Stimulated activated CD8-positive, alpha-beta memory T cell treated with anti-CD3 and anti-CD28 coated beads, Interleukin-15, amount 100 ng/mL, for 4 hours (primary cell): Measurements from ENCODE around the gene RET.

Experiments used
- DNase-seq, 2 donors: peaks; one replicate each; pipeline ENCODE4 v3.0.0-alpha.2; 2020; ENCODE audit warnings: low read depth in 2 of 2

Gene RET

DNA sequence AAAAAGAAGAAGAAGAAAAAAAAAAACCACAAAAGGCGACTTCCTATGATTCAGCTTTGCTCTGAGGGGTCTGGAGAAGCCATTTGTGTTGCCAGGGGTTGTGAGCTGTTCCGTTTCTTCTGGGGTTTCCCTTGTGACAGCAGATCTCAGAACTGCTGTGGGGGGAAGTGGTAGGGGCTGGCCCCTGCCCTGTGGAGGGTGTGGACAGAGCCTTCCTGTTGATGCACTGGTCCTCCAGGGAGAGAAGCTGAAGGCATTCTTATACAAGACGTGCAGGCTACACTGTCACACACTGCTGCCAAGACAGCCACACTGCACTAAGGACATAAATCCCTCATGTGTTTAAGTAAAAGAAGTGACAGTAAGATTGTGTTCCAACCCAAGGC lies 44.1 kb downstream of the RET start:
- no peak for DNase-seq

DNA sequence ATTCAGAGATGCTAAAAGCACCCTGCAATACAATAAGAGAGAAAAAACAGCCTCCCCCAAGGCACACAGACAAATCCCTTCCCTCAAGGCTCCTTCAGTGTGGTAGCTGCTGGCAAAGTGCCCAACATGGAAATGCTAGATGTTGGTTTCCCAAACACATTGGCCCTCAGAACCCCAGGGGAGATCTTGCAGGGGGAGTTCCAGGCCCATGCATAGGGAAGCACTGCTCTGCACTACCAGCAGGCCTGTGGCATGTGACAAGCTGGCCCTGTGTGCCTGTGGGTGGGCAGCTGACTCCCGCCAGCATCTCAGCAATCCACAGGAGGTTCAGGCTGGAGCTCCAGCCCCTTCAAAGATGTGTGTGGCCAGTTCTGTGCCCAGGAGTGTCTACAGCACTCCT lies 44.6 kb downstream of the RET start:
- DNase-seq: no peak

DNA sequence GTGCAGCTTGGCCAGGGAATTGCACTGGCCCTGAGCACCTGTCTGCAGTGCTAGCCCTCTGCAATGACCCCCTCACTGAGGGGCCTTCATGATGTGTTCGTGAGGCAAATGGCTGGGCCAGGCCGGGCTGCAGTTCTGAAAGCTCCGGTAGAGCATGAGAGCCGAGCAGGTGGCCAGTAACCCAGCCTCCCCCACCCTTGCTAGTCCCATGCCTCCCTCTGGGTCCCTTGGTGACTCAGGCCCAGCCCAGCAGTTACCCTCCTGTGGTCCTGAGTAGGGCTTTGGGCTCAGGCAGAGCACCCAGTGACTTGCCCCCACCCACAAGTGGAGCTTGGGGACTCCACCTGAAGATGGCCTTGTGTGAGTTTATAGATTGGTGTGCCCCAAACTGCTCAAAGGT lies 45.2 kb downstream of the RET start:
- no peak for DNase-seq

GRCh38 chr10:43122826-43123225 lies 46.0 kb downstream of the RET start:
- no peak for DNase-seq

GRCh38 chr10:43123361-43124093 lies 46.7 kb downstream of the RET start:
- DNase-seq: no peak

DNA sequence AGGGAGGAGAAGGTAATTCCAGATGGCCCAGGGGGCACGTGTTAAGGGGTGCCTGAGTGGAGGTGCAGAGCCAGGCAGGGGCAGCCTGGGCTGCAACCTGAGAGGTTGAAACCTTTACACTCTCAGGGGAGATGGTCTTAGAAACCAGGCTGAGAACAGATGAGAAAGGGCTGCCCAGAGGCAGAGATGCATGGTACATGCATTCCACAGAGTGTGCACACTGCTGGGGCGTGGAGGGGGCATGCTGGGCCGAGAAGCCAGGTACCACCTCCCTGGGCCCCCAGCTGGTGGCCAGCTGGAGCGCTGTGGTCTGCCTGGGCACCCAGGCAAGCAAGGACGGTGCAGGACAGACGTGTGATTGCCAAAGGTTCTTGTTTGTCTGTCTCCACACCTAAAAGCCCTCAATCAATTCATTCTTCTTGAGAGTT lies 47.2 kb downstream of the RET start:
- no peak for DNase-seq

DNA sequence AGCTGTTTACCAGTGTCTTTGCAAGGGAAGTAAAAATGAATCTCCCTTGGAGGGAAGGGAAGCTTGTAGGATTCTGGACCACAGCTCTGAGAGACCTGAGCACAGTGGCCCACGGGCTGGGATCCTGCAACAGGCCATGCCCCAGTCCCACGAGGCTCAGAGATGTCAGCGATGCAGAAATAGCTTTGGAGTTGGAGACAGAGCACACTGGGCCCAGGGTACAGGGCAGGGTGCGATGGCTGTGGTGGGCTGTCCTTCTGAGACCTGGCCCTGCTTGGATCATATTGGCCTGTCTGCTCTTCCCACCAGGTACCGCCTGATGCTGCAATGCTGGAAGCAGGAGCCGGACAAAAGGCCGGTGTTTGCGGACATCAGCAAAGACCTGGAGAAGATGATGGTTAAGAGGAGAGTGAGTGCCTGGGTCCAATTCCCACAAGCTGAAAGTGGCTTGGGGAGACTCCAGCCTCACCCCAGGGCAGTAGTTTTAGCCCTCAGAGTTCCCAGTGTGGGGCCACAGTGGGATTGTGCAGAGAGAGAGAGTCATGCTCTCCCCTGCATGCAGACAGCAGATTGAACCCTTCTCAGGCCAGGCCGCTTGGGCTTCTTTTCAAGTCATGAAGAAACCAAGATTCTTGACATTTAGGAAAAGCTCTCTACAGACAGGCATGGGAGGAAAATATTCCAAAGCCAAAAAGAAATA lies 47.9 kb downstream of the RET start:
- no peak for DNase-seq

- DNase-seq: no peak
Observed at GRCh38 chr10:43125274-43125845, 48.5 kb downstream of the RET start.

DNA sequence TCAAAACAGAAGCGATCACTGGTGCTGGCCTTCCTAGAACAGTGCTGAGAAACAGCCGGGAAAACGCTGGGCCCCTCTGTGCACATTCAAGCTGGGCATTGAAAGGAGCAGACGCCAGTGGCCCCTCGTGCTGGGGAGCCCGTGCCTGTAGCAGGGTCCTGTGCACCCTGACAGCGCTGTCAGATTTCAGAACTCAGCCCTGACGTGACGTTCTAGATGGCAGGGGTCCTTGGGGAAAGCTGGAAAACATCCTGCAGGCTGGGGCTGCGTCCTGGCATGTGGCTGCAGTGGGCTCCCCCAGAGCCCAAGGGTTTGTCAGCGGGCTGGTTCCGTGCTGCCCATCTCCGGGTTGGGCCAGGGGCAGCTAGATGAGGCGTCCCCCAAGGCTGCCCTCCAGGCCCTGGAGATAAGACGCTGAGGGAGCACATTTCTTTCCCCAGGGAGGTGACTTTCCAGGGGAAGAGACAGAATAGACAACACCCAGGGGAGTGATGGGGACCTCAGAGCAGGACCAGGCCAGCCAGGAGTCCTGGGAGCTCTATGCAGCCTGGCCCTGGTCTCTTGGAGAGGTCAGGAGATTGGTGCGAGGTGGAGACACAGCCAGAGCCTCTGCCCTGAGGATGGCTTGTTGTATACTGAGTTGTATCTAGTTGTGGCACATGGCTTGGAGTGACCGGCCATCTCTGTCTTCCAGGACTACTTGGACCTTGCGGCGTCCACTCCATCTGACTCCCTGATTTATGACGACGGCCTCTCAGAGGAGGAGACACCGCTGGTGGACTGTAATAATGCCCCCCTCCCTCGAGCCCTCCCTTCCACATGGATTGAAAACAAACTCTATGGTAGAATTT lies 49.2 kb downstream of the RET start:
- no peak for DNase-seq

GRCh38 chr10:43126759-43127424 lies 50.0 kb downstream of the RET start:
- DNase-seq: no peak

GRCh38 chr10:43127442-43127841 lies 50.6 kb downstream of the RET start:
- DNase-seq: no peak

- DNase-seq: no peak
Observed at GRCh38 chr10:43128331-43128730, 51.5 kb downstream of the RET start.

- DNase-seq: no peak
Observed at GRCh38 chr10:43128958-43129706, 52.3 kb downstream of the RET start.

DNA sequence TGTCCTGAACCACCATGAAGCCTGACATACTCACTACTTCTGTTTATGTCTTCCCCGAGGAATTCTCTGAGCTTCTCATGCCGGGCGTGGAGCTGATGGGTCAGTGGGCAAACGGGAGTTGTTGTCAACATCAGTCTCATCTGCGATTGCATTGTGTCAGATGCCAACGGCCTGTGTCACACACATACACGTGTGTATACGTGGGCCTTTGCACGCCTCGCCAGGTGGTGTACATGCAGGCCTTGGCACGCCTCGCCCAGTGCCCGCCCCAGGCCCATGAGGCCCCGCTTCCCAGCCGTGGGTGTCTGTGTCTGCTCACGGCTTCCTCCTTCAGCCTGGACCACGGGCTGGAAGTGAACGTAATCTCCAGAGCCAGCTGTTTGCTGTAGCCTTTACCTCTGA lies 53.9 kb downstream of the RET start:
- DNase-seq: no peak

DNA sequence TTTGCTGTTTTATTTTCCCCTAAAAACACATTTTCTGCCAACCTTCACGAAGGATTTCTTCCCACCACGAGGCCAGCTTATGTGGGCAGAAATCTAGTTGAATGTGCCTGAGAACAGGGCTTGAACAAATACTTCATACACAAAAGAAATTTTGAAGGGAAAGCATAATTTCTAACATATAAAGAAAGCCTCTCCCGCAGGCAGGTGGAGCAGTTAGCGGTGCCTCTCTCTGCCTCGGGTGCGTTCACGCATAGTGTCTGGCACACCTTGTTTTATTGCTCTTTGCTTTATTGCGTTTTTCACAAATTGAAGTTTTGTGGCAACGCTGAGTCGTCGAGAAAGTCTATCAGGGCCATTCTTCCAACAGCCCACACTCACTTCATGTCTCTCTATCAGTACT lies 54.4 kb downstream of the RET start:
- DNase-seq: no peak

GRCh38 chr10:43131906-43132305 lies 55.0 kb downstream of the RET start:
- no peak for DNase-seq

DNA sequence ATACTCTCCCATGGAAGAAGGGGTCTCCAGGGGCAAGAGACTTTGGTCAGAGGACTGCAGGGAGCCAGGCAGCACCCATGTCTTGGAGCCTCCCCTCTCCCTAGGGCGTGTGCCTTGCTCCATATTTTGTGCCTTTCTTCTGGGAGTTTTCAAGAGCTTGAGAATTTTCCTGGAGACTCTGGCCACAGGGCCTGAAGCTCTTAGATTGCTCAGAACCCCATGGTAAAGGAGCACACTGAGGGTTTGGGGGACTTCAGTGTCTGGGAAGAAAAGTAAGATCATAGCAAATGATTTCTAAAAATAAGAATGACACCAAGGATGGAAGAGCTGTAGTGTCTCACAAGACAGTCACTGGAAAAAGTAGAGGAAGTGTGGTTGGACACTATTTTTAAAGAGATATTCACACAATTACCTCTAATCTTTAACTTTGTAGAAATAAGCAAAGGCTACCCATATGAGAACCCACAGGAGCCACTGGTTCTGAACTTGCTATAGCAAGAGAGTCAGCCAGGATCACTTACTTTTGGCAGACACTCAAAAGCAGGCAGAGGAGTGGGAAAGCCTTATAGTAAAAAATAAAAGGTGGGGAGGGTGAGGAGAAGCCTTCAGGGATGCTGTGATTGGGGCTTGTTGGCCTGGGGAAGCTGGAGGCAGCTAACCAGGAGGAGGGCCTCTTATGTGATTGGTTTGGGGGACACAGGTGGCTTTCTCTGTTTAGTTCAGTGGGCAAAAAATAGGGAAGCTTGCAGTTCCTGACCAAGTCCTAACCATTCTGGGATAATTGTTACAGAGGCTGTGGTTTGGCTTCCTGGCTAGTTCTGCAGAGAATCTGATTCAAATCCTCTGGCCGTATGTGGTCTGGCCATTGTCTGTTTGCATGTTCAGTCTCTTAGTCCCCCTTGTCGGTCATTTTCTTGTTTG lies 56.3 kb downstream of the RET start:
- DNase-seq: no peak

DNA sequence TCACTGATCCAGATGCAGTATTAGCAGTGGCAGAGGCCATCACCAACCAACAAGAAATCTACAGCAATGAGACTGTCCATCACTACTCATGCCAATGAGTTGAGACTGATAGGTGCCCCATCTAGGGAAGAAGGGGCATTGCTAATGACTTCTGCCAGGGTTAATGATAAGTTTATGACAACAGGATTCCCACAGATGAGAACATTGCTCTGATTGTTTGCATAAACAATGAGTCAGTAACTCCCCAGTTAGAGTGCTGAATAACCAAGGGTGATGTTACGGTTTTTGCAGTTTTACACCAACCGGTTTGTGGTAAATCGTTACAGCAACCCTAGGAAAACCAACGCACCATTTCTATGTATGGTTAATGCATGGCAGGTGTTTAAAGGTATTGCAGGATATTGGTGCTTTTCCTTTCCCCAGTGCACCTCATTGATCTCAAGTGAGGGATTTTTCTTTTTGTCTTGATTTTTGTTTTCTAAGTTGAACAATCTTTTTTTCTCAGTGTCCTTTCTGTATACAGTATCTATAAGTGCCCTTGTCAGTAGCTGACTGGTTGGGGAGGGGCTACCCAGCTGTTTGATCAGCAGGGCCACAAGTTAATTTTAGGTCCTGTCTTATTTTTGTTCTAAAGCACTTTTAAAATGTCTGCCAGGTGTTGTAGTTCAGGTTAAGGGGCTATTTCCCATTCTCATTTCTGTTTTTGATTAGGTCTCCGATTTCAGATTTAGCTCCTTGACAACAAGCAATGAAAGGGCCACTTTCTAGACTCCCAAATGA lies 57.4 kb downstream of the RET start:
- DNase-seq: no peak

GRCh38 chr10:43135064-43135463 lies 58.2 kb downstream of the RET start:
- no peak for DNase-seq
